ENCODE measurements around the gene PTOV1. TPM values are rescaled to one million over a fixed set of nuclear protein-coding genes. Genes with fewer than 3 reads are reported as not detected.

Gene PTOV1
- total and polyA plus RNA-seq, 2 of the 8 experiments (the other 6 are each of a cell fraction or from before 2014, with no cell fraction given), result 147 to 251 TPM

DNA sequence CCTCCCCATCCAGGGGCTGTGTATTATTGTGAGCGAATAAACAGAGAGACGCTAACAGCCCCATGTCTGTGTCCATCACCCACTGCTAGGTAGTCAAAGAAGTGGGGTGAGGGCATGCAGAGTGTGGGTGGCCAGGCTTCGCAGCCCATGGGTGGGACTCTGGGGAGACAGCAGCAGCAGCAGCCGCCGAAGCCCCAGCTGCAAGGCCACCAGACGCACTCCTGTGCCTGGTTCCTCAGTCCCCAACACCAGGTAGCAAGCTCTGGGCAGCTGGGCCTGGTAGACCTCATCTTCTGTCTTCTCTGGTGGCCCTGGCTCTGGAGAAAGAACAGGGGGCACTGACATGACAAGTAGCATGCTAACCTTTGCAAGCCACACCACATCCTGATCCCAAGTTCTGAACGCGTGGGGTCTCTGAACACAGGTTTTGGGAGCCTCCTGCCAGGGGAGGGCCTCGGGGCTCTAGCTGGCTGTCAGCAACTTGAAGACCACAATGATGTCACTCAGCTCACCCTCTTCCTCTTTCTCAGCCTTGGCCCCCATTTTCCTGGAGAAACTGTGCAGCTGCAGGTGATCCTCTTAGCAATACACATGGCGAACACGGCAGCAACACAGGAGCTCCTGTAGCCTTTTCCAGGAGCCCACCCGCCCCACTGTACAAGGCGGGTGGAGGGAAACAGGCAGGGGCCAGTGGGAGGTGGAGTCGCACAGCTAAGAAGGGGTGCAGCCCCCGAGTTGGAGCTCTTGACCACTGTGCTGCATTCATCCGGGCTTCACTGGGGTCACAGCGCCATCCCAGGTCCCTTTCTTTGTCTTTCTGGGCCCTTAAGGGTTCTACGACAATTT is 43.7 kb upstream of the PTOV1 start (continued):
- TF ChIP-seq SIRT6 (IDR thresholded peaks at IDR 0.05; ENCODE audit: low read length) (no peak), RNF2 (IDR thresholded peaks at IDR 0.05; ENCODE audit: borderline replicate concordance, low read depth, low read length, missing control alignments, poor library complexity, severe bottlenecking) (no peak)

Data from H1 (cell line).